PC-3 (cell line): ENCODE measurements around the gene DZIP3.

Experiments
- EZH2 ChIP-seq: fragments of 300-600 bp; sonication (generic); IDR thresholded peaks from one replicate; pipeline ENCODE4 v1.6.1; 2017; ENCODE audit warnings: antibody characterized with exemption, mild to moderate bottlenecking, low read length; ENCODE audit not compliant: unreplicated experiment
- TF ChIP-seq, protein P1 (sequence below): fragments of 300-600 bp; sonication (generic); conservative IDR thresholded peaks from 2 replicates; pipeline ENCODE4 v1.5.1; 2017; ENCODE audit warnings: antibody characterized with exemption, low read depth, mild to moderate bottlenecking, low read length

DNA sequence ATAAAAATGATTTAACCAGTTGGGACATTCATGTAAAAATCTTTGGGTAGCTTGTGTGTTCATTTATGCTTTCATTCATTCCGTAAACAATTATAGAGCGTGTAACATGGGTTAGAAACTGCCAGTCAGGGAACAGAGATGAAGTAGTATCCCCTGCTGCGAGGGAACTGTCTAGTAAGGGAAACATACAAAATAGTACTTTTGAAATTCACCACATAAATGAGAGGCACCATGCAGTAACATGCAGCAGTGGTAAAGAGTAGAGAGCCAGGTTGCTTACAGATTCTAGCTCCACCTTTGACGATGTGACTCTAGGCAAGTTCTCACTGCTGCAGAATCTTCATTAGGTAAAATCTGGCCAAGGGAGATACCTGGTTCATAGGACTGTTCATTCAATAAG, 938 bp downstream of the DZIP3 start:
- TF ChIP-seq, protein P1, sequence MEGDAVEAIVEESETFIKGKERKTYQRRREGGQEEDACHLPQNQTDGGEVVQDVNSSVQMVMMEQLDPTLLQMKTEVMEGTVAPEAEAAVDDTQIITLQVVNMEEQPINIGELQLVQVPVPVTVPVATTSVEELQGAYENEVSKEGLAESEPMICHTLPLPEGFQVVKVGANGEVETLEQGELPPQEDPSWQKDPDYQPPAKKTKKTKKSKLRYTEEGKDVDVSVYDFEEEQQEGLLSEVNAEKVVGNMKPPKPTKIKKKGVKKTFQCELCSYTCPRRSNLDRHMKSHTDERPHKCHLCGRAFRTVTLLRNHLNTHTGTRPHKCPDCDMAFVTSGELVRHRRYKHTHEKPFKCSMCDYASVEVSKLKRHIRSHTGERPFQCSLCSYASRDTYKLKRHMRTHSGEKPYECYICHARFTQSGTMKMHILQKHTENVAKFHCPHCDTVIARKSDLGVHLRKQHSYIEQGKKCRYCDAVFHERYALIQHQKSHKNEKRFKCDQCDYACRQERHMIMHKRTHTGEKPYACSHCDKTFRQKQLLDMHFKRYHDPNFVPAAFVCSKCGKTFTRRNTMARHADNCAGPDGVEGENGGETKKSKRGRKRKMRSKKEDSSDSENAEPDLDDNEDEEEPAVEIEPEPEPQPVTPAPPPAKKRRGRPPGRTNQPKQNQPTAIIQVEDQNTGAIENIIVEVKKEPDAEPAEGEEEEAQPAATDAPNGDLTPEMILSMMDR = no peak
- no peak for TF ChIP-seq EZH2
